DND-41 (cell line): ENCODE results near the gene OBSCN.

Experiments used
- EZH2 ChIP-seq: IDR thresholded peaks from 3 replicates; pipeline ENCODE4 v1.6.1; 2012; ENCODE audit warnings: borderline replicate concordance, low read depth, mild to moderate bottlenecking, moderate library complexity, low read length, inconsistent platforms; ENCODE audit not compliant: severe bottlenecking
- TF ChIP-seq, protein P1 (sequence below): IDR thresholded peaks from 2 replicates; pipeline ENCODE4 v1.5.1; 2012; ENCODE audit warnings: borderline replicate concordance, low read length, moderate library complexity, mild to moderate bottlenecking; ENCODE audit not compliant: poor library complexity, severe bottlenecking; ENCODE audit errors: extremely low read depth

DNA sequence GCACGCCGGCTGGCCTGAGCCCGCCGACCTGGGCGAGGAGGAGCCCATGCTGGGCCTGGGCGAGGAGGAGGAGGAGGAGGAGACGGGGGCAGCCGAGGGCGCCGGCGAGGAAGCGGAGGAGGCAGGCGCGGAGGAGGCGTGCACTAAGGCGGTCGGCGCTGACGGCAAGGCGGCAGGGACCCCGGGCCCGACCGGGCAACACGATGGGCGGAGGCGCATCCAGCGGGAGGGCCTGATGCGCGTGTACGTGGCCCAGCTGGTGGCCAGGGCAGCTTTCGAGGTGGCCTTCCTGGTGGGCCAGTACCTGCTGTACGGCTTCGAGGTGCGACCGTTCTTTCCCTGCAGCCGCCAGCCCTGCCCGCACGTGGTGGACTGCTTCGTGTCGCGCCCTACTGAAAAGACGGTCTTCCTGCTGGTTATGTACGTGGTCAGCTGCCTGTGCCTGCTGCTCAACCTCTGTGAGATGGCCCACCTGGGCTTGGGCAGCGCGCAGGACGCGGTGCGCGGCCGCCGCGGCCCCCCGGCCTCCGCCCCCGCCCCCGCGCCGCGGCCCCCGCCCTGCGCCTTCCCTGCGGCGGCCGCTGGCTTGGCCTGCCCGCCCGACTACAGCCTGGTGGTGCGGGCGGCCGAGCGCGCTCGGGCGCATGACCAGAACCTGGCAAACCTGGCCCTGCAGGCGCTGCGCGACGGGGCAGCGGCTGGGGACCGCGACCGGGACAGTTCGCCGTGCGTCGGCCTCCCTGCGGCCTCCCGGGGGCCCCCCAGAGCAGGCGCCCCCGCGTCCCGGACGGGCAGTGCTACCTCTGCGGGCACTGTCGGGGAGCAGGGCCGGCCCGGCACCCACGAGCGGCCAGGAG is 49.5 kb upstream of the OBSCN start:
- TF ChIP-seq, protein P1, sequence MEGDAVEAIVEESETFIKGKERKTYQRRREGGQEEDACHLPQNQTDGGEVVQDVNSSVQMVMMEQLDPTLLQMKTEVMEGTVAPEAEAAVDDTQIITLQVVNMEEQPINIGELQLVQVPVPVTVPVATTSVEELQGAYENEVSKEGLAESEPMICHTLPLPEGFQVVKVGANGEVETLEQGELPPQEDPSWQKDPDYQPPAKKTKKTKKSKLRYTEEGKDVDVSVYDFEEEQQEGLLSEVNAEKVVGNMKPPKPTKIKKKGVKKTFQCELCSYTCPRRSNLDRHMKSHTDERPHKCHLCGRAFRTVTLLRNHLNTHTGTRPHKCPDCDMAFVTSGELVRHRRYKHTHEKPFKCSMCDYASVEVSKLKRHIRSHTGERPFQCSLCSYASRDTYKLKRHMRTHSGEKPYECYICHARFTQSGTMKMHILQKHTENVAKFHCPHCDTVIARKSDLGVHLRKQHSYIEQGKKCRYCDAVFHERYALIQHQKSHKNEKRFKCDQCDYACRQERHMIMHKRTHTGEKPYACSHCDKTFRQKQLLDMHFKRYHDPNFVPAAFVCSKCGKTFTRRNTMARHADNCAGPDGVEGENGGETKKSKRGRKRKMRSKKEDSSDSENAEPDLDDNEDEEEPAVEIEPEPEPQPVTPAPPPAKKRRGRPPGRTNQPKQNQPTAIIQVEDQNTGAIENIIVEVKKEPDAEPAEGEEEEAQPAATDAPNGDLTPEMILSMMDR: no peak
- TF ChIP-seq EZH2: no peak
